Panc1 (cell line): ENCODE results near the gene NUP98. TPM values are rescaled to one million over a fixed set of nuclear protein-coding genes. Genes with fewer than 3 reads are reported as not detected.

ENCODE experiments used
- ATAC-seq: fragments of 200-7000 bp; cut with Tn5 transposase; 2 replicates; pipeline ENCODE4 v1.9.1; 2020; ENCODE audit warnings: mild to moderate bottlenecking, moderate library complexity
- BruUV-seq: library from RNA; stranded (reverse); fragments of 400-500 nt; replicated peaks from 2 replicates; lab custom pipeline; 2021; lab: Mats Ljungman, UMichigan
- CTCF ChIA-PET: fragments of 300-600 bp; sonication (Branson Sonifier 250); formaldehyde crosslinking; loops from one replicate; lab custom pipeline; 2022; ENCODE audit warnings: antibody characterized with exemption; lab: Charles Lee
- POLR2A ChIA-PET: fragments of 300-600 bp; sonication (Branson Sonifier 250); formaldehyde crosslinking; loops from one replicate; lab custom pipeline; 2022; ENCODE audit warnings: antibody characterized with exemption; lab: Charles Lee
- DNase-seq: peaks from one replicate; pipeline ENCODE4 v3.0.0-alpha.2; 2010; ENCODE audit warnings: low read depth, low spot score
- H3K27ac ChIP-seq: 2 replicates; pipeline ENCODE4 v1.5.1; 2011; ENCODE audit warnings: mild to moderate bottlenecking, low read length, inconsistent platforms
- H3K27me3 ChIP-seq: fragments of 200-500 bp; sonication (Bioruptor generic); 2 replicates; pipeline ENCODE4 v1.6.0; 2014; ENCODE audit warnings: low read length, inconsistent platforms; ENCODE audit not compliant: control insufficient read depth, insufficient read depth
- H3K36me3 ChIP-seq: fragments of 200-500 bp; sonication (Bioruptor generic); 2 replicates; pipeline ENCODE4 v1.5.1; 2014; ENCODE audit warnings: inconsistent platforms, mild to moderate bottlenecking, low read length, moderate library complexity; ENCODE audit not compliant: control insufficient read depth, insufficient read depth
- H3K4me1 ChIP-seq: 2 replicates; pipeline ENCODE4 v1.5.1; 2011; ENCODE audit warnings: inconsistent platforms, mild to moderate bottlenecking, low read length, moderate library complexity; ENCODE audit not compliant: control insufficient read depth, insufficient read depth
- H3K4me3 ChIP-seq, 2 experiments: 2 replicates each; pipeline ENCODE4 v1.5.1; 2011 to 2012; ENCODE audit warnings: low read depth in 2 of 2, low read length in 2 of 2, mild to moderate bottlenecking in 2 of 2, inconsistent platforms in 1 of 2, moderate library complexity in 1 of 2
- H3K9me3 ChIP-seq: fragments of 200-500 bp; sonication (Bioruptor generic); 2 replicates; pipeline ENCODE4 v1.5.1; 2014; ENCODE audit warnings: low read depth, mild to moderate bottlenecking, inconsistent platforms, low read length, moderate library complexity; ENCODE audit not compliant: control insufficient read depth, insufficient read depth
- POLR2AphosphoS5 ChIP-seq: IDR thresholded peaks from 2 replicates; pipeline ENCODE4 v1.6.1; 2012; ENCODE audit warnings: mild to moderate bottlenecking, low read depth, low read length, moderate library complexity
- SIN3A ChIP-seq: IDR thresholded peaks from 2 replicates; pipeline ENCODE4 v1.6.1; 2012; ENCODE audit warnings: low read depth, mild to moderate bottlenecking, low read length, moderate library complexity, borderline replicate concordance; ENCODE audit not compliant: insufficient read depth
- TCF7L2 ChIP-seq: IDR thresholded peaks from 2 replicates; pipeline ENCODE4 v1.6.1; 2011; ENCODE audit warnings: mild to moderate bottlenecking, low read depth, low read length, inconsistent platforms
- in situ Hi-C: cut with HindIII; loops from 2 replicates; pipeline ENCODE4 v1.10.0; 2016; ENCODE audit warnings: low sequenced_read_pairs, low pct_unique_long_range_greater_than_20kb
- intact Hi-C: fragments of 100-400 bp; cut with micrococcal nuclease; formaldehyde crosslinking; loops from one replicate; pipeline ENCODE4 v1.10.0; 2022; ENCODE audit not compliant: unreplicated experiment
- total RNA-seq: library from RNA; stranded (reverse); gene quantifications from one replicate; pipeline ENCODE4 v1.2.1, GENCODE V29; 2021; ENCODE audit not compliant: unreplicated experiment
- TF ChIP-seq, protein P1 (sequence below): fragments of 450-650 bp; IDR thresholded peaks from 2 replicates; pipeline ENCODE4 v1.5.1; 2017; ENCODE audit warnings: mild to moderate bottlenecking
- TF ChIP-seq, protein P2 (sequence below), 2 experiments: IDR thresholded peaks; 2 replicates each; pipeline ENCODE4 v1.6.1; 2011 to 2012; ENCODE audit warnings: low read depth in 2 of 2, control low read depth in 1 of 2, low read length in 1 of 2, mild to moderate bottlenecking in 1 of 2, moderate library complexity in 1 of 2; ENCODE audit not compliant: insufficient read depth in 1 of 2

The NUP98 gene
- total RNA-seq, 1 experiment from 2014 or later = 244 TPM

DNA sequence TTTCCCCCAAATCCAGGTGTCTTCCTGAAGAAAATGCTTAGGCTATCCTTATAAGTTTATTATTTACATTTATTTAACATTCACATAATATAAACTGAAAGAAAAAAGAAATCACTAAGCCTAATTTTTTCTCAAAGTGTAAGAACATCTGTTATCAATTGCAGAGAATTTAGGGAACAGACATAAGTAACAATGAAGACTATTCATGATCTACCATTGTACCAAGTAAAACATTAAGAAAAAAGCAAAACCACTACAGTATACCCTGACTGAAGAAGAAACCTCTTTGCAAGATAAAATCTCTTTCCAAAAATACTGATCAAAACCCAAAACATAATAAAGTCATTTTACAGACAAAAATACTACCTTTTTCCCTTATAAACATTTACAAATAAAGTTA is 60.5 kb downstream of the NUP98 start:
- no peaks in the 10 kb centered on the region for H3K4me1 ChIP-seq
- peaks cover 66% of the 10 kb centered on the region for H3K36me3 ChIP-seq
- H3K4me3 ChIP-seq = no peak overlapping the region
- intact Hi-C loops = no loop called here
- no peak for TF ChIP-seq SIN3A
- no peak for TF ChIP-seq POLR2AphosphoS5
- TF ChIP-seq, protein P1, sequence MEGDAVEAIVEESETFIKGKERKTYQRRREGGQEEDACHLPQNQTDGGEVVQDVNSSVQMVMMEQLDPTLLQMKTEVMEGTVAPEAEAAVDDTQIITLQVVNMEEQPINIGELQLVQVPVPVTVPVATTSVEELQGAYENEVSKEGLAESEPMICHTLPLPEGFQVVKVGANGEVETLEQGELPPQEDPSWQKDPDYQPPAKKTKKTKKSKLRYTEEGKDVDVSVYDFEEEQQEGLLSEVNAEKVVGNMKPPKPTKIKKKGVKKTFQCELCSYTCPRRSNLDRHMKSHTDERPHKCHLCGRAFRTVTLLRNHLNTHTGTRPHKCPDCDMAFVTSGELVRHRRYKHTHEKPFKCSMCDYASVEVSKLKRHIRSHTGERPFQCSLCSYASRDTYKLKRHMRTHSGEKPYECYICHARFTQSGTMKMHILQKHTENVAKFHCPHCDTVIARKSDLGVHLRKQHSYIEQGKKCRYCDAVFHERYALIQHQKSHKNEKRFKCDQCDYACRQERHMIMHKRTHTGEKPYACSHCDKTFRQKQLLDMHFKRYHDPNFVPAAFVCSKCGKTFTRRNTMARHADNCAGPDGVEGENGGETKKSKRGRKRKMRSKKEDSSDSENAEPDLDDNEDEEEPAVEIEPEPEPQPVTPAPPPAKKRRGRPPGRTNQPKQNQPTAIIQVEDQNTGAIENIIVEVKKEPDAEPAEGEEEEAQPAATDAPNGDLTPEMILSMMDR = no peak
- no peak for TF ChIP-seq TCF7L2
- TF ChIP-seq, protein P2, sequence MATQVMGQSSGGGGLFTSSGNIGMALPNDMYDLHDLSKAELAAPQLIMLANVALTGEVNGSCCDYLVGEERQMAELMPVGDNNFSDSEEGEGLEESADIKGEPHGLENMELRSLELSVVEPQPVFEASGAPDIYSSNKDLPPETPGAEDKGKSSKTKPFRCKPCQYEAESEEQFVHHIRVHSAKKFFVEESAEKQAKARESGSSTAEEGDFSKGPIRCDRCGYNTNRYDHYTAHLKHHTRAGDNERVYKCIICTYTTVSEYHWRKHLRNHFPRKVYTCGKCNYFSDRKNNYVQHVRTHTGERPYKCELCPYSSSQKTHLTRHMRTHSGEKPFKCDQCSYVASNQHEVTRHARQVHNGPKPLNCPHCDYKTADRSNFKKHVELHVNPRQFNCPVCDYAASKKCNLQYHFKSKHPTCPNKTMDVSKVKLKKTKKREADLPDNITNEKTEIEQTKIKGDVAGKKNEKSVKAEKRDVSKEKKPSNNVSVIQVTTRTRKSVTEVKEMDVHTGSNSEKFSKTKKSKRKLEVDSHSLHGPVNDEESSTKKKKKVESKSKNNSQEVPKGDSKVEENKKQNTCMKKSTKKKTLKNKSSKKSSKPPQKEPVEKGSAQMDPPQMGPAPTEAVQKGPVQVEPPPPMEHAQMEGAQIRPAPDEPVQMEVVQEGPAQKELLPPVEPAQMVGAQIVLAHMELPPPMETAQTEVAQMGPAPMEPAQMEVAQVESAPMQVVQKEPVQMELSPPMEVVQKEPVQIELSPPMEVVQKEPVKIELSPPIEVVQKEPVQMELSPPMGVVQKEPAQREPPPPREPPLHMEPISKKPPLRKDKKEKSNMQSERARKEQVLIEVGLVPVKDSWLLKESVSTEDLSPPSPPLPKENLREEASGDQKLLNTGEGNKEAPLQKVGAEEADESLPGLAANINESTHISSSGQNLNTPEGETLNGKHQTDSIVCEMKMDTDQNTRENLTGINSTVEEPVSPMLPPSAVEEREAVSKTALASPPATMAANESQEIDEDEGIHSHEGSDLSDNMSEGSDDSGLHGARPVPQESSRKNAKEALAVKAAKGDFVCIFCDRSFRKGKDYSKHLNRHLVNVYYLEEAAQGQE (IDR thresholded peaks at IDR 0.05; ENCODE audit: insufficient read depth in 1 of 2, low read depth in 2 of 2, low read length in 1 of 2) = no peak
- POLR2A ChIA-PET = no interaction called here
- in situ Hi-C loops = no loop called here
- CTCF ChIA-PET = no interaction called here
- H3K27me3 ChIP-seq = no peaks in the 10 kb centered on the region
- DNase-seq = no peak
- no TSS peak for BruUV-seq
- no peak for ATAC-seq
- no peaks in the 10 kb centered on the region for H3K9me3 ChIP-seq
- H3K27ac ChIP-seq = no peak overlapping the region

DNA sequence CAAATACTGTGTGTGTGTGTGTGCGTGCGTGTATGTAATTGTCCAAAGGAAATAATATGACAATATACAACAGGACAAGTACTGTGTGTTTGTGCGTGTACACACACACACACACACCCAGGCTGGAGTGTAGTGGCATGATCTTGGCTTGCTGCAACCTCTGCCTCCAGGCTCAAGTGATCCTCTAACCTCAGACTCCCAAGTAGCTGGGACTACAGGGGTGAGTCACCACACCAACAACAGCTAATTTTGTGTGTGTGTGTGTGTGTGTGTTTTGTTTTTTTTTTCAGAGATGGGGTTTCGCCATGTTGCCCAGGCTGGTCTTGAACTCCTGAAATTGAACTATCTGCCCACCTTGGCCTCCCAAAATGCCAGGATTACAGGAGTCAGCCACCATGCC is 61.5 kb downstream of the NUP98 start:
- intact Hi-C loops = no loop called here
- no peaks in the 10 kb centered on the region for H3K27me3 ChIP-seq
- H3K27ac ChIP-seq = no peak overlapping the region
- TF ChIP-seq, protein P2 (IDR thresholded peaks at IDR 0.05; ENCODE audit: insufficient read depth in 1 of 2, low read depth in 2 of 2, low read length in 1 of 2) = no peak
- TF ChIP-seq, protein P1 = no peak
- TF ChIP-seq SIN3A (no peak), TCF7L2 (no peak), POLR2AphosphoS5 (no peak)
- H3K36me3 ChIP-seq = peaks cover 69% of the 10 kb centered on the region
- DNase-seq (no peak), ATAC-seq (no peak)
- BruUV-seq = no TSS peak
- no peaks in the 10 kb centered on the region for H3K4me1 ChIP-seq
- in situ Hi-C loops = no loop called here
- ChIA-PET POLR2A (interaction anchor here (0.6 kb wide), 1 partner anchor 663 kb away, joined by 3 read pairs; no protein-coding TSS in a partner anchor), CTCF (interaction anchor here (0.6 kb wide), 1 partner anchor 16 kb away, joined by 3 read pairs; no protein-coding TSS in a partner anchor)
- no peaks in the 10 kb centered on the region for H3K9me3 ChIP-seq
- no peak overlapping the region for H3K4me3 ChIP-seq
